Fibroblast of lung (primary cell): ENCODE measurements around the gene TMEM131L.

ENCODE experiments used
- EZH2 ChIP-seq: IDR thresholded peaks from 2 replicates; pipeline ENCODE4 v1.5.1; 2012; ENCODE audit warnings: low read length, control low read depth, mild to moderate bottlenecking; ENCODE audit errors: missing control alignments
- TF ChIP-seq, protein P1 (sequence below), 2 donors: IDR thresholded peaks in 1 of 2; conservative IDR thresholded peaks in 1 of 2; 1 replicate in 1 of 2; 2 replicates in 1 of 2; pipeline ENCODE4 v1.5.1; 2011 to 2012; ENCODE audit warnings: low read length in 2 of 2, control low read depth in 1 of 2, inconsistent platforms in 1 of 2, low read depth in 1 of 2, mild to moderate bottlenecking in 1 of 2

DNA sequence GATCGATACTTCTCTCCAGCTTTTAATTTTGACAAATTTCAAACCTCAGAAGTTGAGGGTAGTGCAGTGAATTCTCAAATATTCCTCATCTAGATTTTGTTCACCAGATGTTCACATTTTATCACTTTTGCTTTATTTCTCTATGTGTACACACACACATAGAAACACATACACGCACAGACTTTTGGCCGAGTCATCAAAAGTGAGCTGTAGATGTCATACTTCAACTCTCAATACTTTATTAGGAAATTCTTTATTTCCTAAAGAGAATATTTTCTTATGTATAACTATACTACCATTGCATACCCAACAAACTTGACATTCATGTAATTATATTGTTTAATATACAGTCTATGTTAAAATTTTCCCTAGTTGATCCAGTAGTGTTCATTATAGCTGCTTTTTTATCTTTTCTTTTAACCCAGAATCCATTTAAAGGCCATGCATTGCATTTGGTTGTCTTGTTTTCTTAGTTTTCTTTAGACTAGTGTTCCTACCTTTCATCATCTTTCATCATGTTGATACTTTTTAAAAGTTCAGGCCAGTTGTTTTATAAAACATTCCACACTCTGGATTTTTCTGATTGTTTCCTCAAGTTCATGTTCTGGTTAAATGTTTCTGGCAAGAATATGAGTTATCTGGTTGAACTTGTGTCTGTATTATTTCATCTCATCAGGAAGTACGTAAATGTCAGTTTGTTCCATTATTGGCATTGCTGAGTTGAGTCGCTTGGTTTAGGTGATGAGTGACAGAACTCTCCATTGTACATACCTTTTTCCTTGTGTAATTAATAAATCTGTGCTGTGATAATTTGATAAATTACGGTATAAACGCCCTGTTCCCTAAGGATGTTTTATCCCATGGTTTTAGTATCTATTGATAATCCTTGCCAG lies 123.8 kb downstream of the TMEM131L start:
- TF ChIP-seq, protein P1, sequence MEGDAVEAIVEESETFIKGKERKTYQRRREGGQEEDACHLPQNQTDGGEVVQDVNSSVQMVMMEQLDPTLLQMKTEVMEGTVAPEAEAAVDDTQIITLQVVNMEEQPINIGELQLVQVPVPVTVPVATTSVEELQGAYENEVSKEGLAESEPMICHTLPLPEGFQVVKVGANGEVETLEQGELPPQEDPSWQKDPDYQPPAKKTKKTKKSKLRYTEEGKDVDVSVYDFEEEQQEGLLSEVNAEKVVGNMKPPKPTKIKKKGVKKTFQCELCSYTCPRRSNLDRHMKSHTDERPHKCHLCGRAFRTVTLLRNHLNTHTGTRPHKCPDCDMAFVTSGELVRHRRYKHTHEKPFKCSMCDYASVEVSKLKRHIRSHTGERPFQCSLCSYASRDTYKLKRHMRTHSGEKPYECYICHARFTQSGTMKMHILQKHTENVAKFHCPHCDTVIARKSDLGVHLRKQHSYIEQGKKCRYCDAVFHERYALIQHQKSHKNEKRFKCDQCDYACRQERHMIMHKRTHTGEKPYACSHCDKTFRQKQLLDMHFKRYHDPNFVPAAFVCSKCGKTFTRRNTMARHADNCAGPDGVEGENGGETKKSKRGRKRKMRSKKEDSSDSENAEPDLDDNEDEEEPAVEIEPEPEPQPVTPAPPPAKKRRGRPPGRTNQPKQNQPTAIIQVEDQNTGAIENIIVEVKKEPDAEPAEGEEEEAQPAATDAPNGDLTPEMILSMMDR (conservative IDR thresholded peaks at IDR 0.05 in 1 of 2, IDR thresholded peaks at IDR 0.05 in 1 of 2; ENCODE audit: low read depth in 1 of 2, low read length in 2 of 2): no peak
- TF ChIP-seq EZH2: no peak
